SK-N-SH (cell line): ENCODE measurements around the gene OSCAR. TPM values are rescaled to one million over a fixed set of nuclear protein-coding genes. Genes with fewer than 3 reads are reported as not detected.

Experiments used
- CTCF ChIA-PET: fragments of 300-600, 350-600 bp; formaldehyde crosslinking; extraction: SDS; loops from one replicate; lab custom pipeline; 2021; lab: Yijun Ruan, JAX
- POLR2A ChIA-PET: fragments of 350-600 bp; sonication (Branson Sonifier 250); formaldehyde crosslinking; extraction: SDS; loops from one replicate; lab custom pipeline; 2020; ENCODE audit warnings: antibody characterized with exemption, inconsistent platforms; lab: Yijun Ruan, JAX
- DNase-seq: peaks from one replicate; pipeline ENCODE4 v3.0.0; 2012
- H2AFZ ChIP-seq: fragments of 200-600 bp; sonication (generic); 2 replicates; pipeline ENCODE4 v1.8.1; 2016; ENCODE audit warnings: antibody characterized with exemption, mild to moderate bottlenecking, low read depth
- H3F3A ChIP-seq: fragments of 200-600 bp; sonication (generic); replicated peaks from 2 replicates; pipeline ENCODE3; 2016; ENCODE audit warnings: antibody characterized with exemption, mild to moderate bottlenecking; ENCODE audit not compliant: insufficient read depth
- H3K27ac ChIP-seq, 2 experiments: fragments of 200-500 bp in 1 of 2; fragments of 200-600 bp in 1 of 2; sonication (Bioruptor generic) in 1 of 2; sonication (generic), shearing (Covaris generic) in 1 of 2; 2 replicates each; pipeline versions ENCODE4 v1.5.1 to v1.6.1; 2014 to 2016; ENCODE audit warnings: low read depth in 2 of 2, inconsistent platforms in 1 of 2, low read length in 1 of 2, mild to moderate bottlenecking in 1 of 2, mixed read lengths in 1 of 2
- H3K27me3 ChIP-seq: fragments of 200-600 bp; sonication (generic), shearing (Covaris generic); 2 replicates; pipeline ENCODE4 v1.6.1; 2016; ENCODE audit warnings: mixed run types; ENCODE audit not compliant: insufficient read depth
- H3K36me3 ChIP-seq, 2 experiments: fragments of 200-500 bp in 1 of 2; fragments of 200-600 bp in 1 of 2; sonication (Bioruptor generic) in 1 of 2; sonication (generic) in 1 of 2; replicated peaks in 1 of 2; 2 replicates each; pipeline versions ENCODE3 to v1.5.1; 2014 to 2016; ENCODE audit warnings: low read length in 1 of 2, mild to moderate bottlenecking in 1 of 2; ENCODE audit not compliant: insufficient read depth in 2 of 2, control insufficient read depth in 1 of 2
- H3K4me1 ChIP-seq, 2 experiments: fragments of 200-500 bp in 1 of 2; fragments of 200-600 bp in 1 of 2; sonication (Bioruptor generic) in 1 of 2; sonication (generic), shearing (Covaris generic) in 1 of 2; 2 replicates each; pipeline versions ENCODE4 v1.5.1 to v1.6.1; 2014 to 2016; ENCODE audit warnings: low read depth in 1 of 2, low read length in 1 of 2, mixed run types in 1 of 2; ENCODE audit not compliant: insufficient read depth in 2 of 2, control insufficient read depth in 1 of 2
- H3K4me2 ChIP-seq: fragments of 200-600 bp; sonication (generic), shearing (Covaris generic); 2 replicates; pipeline ENCODE4 v1.6.1; 2017; ENCODE audit warnings: mixed run types
- H3K4me3 ChIP-seq, 2 experiments: fragments of 200-500 bp in 1 of 2; fragments of 200-600 bp in 1 of 2; sonication (Bioruptor generic) in 1 of 2; sonication (generic), shearing (Covaris generic) in 1 of 2; 2 replicates each; pipeline versions ENCODE4 v1.5.1 to v1.8.1; 2014 to 2016; ENCODE audit warnings: low read depth in 2 of 2, inconsistent platforms in 1 of 2, low read length in 1 of 2, mild to moderate bottlenecking in 1 of 2, mixed read lengths in 1 of 2, moderate library complexity in 1 of 2
- H3K79me2 ChIP-seq: fragments of 200-600 bp; sonication (generic); 2 replicates; pipeline ENCODE4 v1.8.1; 2017; ENCODE audit warnings: mild to moderate bottlenecking; ENCODE audit not compliant: insufficient read depth
- H3K9ac ChIP-seq: fragments of 200-600 bp; sonication (generic); 2 replicates; pipeline ENCODE4 v1.6.1; 2017; ENCODE audit warnings: mixed run types
- H3K9me2 ChIP-seq: fragments of 200-600 bp; sonication (generic); 2 replicates; pipeline ENCODE4 v1.6.1; 2017; ENCODE audit warnings: mixed run types
- H3K9me3 ChIP-seq: fragments of 200-600 bp; sonication (generic); 2 replicates; pipeline ENCODE4 v1.6.1; 2017; ENCODE audit warnings: mixed run types, mild to moderate bottlenecking, moderate library complexity
- H4K20me1 ChIP-seq: fragments of 200-600 bp; sonication (generic); 2 replicates; pipeline ENCODE4 v1.6.1; 2017; ENCODE audit warnings: mild to moderate bottlenecking, mixed run types; ENCODE audit not compliant: insufficient read depth
- EP300 ChIP-seq, 2 experiments: IDR thresholded peaks; 2 replicates each; pipeline versions ENCODE4 v1.4.0 to v1.6.1; 2012; ENCODE audit warnings: borderline replicate concordance in 1 of 2, low read depth in 1 of 2, low read length in 1 of 2
- EZH2phosphoT487 ChIP-seq: fragments of 200-600 bp; sonication (generic); IDR thresholded peaks from 2 replicates; pipeline ENCODE4 v1.6.1; 2017; ENCODE audit warnings: low read depth, mixed run types, mild to moderate bottlenecking, antibody characterized with exemption, moderate library complexity, borderline replicate concordance
- FOSL2 ChIP-seq: IDR thresholded peaks from 2 replicates; pipeline ENCODE4 v1.4.0; 2012; ENCODE audit warnings: low read depth, mild to moderate bottlenecking, moderate library complexity, borderline replicate concordance
- FOXJ3 ChIP-seq: sonication (generic); formaldehyde crosslinking; IDR thresholded peaks from 2 replicates; pipeline ENCODE4 v1.5.1; 2020; ENCODE audit warnings: mild to moderate bottlenecking, missing genetic modification reagents
- FOXM1 ChIP-seq: IDR thresholded peaks from 2 replicates; pipeline ENCODE4 v1.4.0; 2012; ENCODE audit warnings: low read depth, mild to moderate bottlenecking
- GABPA ChIP-seq: IDR thresholded peaks from 2 replicates; pipeline ENCODE4 v1.4.0; 2012; ENCODE audit warnings: low read depth, mild to moderate bottlenecking
- GATA2 ChIP-seq: sonication (generic); formaldehyde crosslinking; IDR thresholded peaks from 2 replicates; pipeline ENCODE4 v1.5.0; 2020; ENCODE audit warnings: mild to moderate bottlenecking, missing genetic modification reagents
- JUND ChIP-seq: IDR thresholded peaks from 2 replicates; pipeline ENCODE4 v1.4.0; 2012
- MEF2A ChIP-seq: IDR thresholded peaks from 2 replicates; pipeline ENCODE4 v1.4.0; 2012; ENCODE audit warnings: low read depth, borderline replicate concordance
- MXI1 ChIP-seq: IDR thresholded peaks from 2 replicates; pipeline ENCODE4 v1.6.1; 2012; ENCODE audit warnings: mild to moderate bottlenecking, low read depth, low read length, improper control_type of control experiment
- PBX3 ChIP-seq: IDR thresholded peaks from 2 replicates; pipeline ENCODE4; 2012
- POLR2AphosphoS5 ChIP-seq: IDR thresholded peaks from 2 replicates; pipeline ENCODE4 v1.6.1; 2012; ENCODE audit warnings: low read depth, low read length
- RAD21 ChIP-seq: IDR thresholded peaks from 2 replicates; pipeline ENCODE4 v1.6.1; 2012; ENCODE audit warnings: mild to moderate bottlenecking, low read length
- RXRA ChIP-seq: IDR thresholded peaks from 2 replicates; pipeline ENCODE4 v1.4.0; 2012; ENCODE audit warnings: low read depth, mild to moderate bottlenecking, borderline replicate concordance
- SIN3A ChIP-seq: IDR thresholded peaks from 2 replicates; pipeline ENCODE4 v1.6.1; 2012; ENCODE audit warnings: low read depth, mild to moderate bottlenecking, low read length, moderate library complexity, borderline replicate concordance
- SMC3 ChIP-seq: IDR thresholded peaks from 2 replicates; pipeline ENCODE4 v1.6.1; 2012; ENCODE audit warnings: low read depth, low read length, improper control_type of control experiment
- TCF12 ChIP-seq: IDR thresholded peaks from 2 replicates; pipeline ENCODE4 v1.4.0; 2012
- TEAD4 ChIP-seq: IDR thresholded peaks from 2 replicates; pipeline ENCODE4 v1.4.0; 2012; ENCODE audit warnings: mild to moderate bottlenecking, borderline replicate concordance; ENCODE audit not compliant: insufficient read depth
- USF1 ChIP-seq: IDR thresholded peaks from 2 replicates; pipeline ENCODE4 v1.4.0; 2012; ENCODE audit warnings: low read depth, borderline replicate concordance
- WGBS: methylation state at CpG from one replicate; pipeline ENCODE4 v1.1.6; 2017; ENCODE audit warnings: low lambda C conversion rate; 5-methylcytosine and 5-hydroxymethylcytosine counted together
- polyA plus RNA-seq, 3 experiments: library from polyadenylated mRNA; depleted of rRNA; stranded (reverse); fragments of >200 nt; gene quantifications; 2 replicates each; pipeline ENCODE4 v1.2.3, GENCODE V29; 2012
- TF ChIP-seq, protein P1 (sequence below): fragments of 150-350 bp; IDR thresholded peaks from 2 replicates; pipeline ENCODE4 v1.6.1; 2016; ENCODE audit warnings: mild to moderate bottlenecking, low read depth, low read length

Gene OSCAR
- polyA plus RNA-seq, 1 of the 3 experiments (the other 2 are of a cell fraction) = 1.2 TPM

DNA sequence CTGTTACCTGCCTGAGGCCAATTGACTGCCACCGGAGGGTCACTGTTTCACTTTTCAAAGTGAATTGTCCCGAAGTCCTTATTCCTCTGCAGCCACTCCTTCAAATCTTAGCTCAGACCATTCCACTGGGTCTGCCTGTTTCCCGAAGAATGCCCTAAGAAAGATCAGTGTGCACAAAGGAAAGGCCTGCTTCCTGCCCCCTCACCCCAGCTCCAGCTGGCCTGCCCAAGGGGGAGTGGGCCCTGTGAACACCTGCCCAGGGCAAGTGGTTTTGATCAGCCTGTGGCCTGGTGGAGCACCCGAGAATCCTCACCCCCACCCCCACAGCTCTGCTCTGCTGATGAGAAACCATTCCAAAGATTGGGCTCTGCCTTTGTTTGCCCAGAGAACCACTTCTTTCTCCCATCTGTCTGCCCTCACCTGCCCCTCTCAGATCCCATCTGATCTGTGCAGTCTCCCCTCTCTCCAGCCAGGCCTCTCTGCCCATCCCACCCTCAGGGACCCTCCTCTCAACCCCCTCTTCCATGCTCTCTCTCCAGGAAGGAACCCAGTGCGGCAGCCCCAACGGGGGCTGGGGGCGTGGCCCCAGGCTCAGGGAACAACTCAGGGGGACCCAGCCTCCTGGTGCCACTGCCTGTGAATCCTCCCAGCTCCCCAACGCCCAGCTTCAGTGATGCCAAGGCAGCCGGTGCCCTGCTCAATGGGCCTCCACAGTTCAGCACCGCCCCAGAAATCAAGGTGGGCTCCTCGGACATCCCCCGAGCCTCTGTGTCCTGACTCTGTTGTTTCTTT is 48.6 kb upstream of the OSCAR start (continued):
- TF ChIP-seq, protein P1, sequence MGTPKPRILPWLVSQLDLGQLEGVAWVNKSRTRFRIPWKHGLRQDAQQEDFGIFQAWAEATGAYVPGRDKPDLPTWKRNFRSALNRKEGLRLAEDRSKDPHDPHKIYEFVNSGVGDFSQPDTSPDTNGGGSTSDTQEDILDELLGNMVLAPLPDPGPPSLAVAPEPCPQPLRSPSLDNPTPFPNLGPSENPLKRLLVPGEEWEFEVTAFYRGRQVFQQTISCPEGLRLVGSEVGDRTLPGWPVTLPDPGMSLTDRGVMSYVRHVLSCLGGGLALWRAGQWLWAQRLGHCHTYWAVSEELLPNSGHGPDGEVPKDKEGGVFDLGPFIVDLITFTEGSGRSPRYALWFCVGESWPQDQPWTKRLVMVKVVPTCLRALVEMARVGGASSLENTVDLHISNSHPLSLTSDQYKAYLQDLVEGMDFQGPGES = no peak
- TF ChIP-seq FOSL2 (no peak), FOXJ3 (CRISPR knock-in tag) (no peak), USF1 (no peak), RAD21 (no peak), RXRA (no peak), MXI1 (no peak)

GRCh38 chr19:54148158-54148557 is 47.6 kb upstream of the OSCAR start:
- H3K9me2 ChIP-seq = no peaks in the 10 kb centered on the region
- H3K9ac ChIP-seq = no peak overlapping the region
- TF ChIP-seq EZH2phosphoT487 (no peak), TEAD4 (no peak), GATA2 (no peak)
- WGBS = 92% methylated on average over 18 of the region's 19 CpGs
- H3K36me3 ChIP-seq = peaks cover 28 to 90% of the 10 kb centered on the region in 2 experiments
- ChIA-PET CTCF (interaction anchor here (1.0 to 1.3 kb wide), 3 partner anchors 10 to 20 kb away, joined by 3 to 5 read pairs (median 4); no protein-coding TSS in a partner anchor), POLR2A (interaction anchor here (1.0 to 1.2 kb wide), 2 partner anchors 11 kb away, joined by 3 to 4 read pairs; partner anchors contain the start of genes CNOT3 and LENG1)
- no peaks in the 10 kb centered on the region for H3K4me1 ChIP-seq
- H3F3A ChIP-seq = peaks cover 3% of the 10 kb centered on the region
- H3K4me3 ChIP-seq = no peak overlapping the region
- H3K27ac ChIP-seq = no peak overlapping the region
- no peaks in the 10 kb centered on the region for H3K9me3 ChIP-seq
- H3K4me2 ChIP-seq = no peak overlapping the region
- DNase-seq = no peak
- H4K20me1 ChIP-seq = no peaks in the 10 kb centered on the region
- H3K79me2 ChIP-seq = peaks cover under 1% of the 10 kb centered on the region; the same call in 1 of the 2 replicates
- H2AFZ ChIP-seq = no peak overlapping the region
- H3K27me3 ChIP-seq = no peaks in the 10 kb centered on the region

DNA sequence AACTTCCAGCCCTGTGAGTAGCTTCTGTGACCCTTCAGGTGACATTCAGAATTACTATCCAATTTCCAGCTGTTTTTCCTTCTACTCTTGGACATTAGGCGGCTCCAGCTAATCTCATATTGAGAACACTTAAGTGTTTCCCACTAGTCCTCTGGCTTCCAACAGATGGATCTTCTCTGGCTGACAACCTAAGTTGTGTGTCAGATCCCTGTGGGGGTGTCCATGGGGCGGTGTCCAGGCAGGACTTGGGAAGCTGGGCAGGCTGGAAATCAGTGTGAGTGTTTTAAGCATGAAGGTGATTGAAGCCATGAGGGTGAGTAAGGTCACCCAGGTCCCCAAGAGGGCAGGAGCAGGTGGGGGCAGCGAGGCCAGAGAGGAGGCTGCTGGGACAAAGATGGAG is 47.1 kb upstream of the OSCAR start:
- DNase-seq = no peak
- peaks cover 3% of the 10 kb centered on the region for H3F3A ChIP-seq
- no peaks in the 10 kb centered on the region for H3K27me3 ChIP-seq
- H3K4me3 ChIP-seq = no peak overlapping the region
- no peak overlapping the region for H2AFZ ChIP-seq
- H3K9ac ChIP-seq = no peak overlapping the region
- peaks cover 4% of the 10 kb centered on the region for H4K20me1 ChIP-seq
- H3K9me2 ChIP-seq = no peaks in the 10 kb centered on the region
- no peak overlapping the region for H3K27ac ChIP-seq
- H3K79me2 ChIP-seq = peaks cover 5% of the 10 kb centered on the region; the same call in 1 of the 2 replicates
- CTCF ChIA-PET = interaction anchor here (0.9 to 1.3 kb wide), 4 partner anchors 11 to 20 kb away, joined by 3 to 5 read pairs (median 4); partner anchors contain the start of gene LENG1
- no peaks in the 10 kb centered on the region for H3K9me3 ChIP-seq
- H3K4me1 ChIP-seq = no peaks in the 10 kb centered on the region
- H3K36me3 ChIP-seq = peaks cover 32 to 90% of the 10 kb centered on the region in 2 experiments
- H3K4me2 ChIP-seq = no peak overlapping the region
- WGBS = 85% methylated on average over 3 of the region's 3 CpGs
- POLR2A ChIA-PET = interaction anchor here (1.0 to 1.2 kb wide), 2 partner anchors 11 to 12 kb away, joined by 3 to 4 read pairs; partner anchors contain the start of genes CNOT3 and LENG1
- TF ChIP-seq RAD21 = no peak
- TF ChIP-seq FOSL2 = no peak
- no peak for TF ChIP-seq PBX3
- no peak for TF ChIP-seq TCF12
- TF ChIP-seq EP300 (IDR thresholded peaks at IDR 0.05; ENCODE audit: borderline replicate concordance in 1 of 2, low read depth in 1 of 2, low read length in 1 of 2) = no peak
- TF ChIP-seq GATA2 = no peak
- TF ChIP-seq MEF2A = no peak
- TF ChIP-seq FOXM1 = no peak
- no peak for TF ChIP-seq SMC3
- no peak for TF ChIP-seq GABPA
- TF ChIP-seq, protein P1 = no peak
- no peak for TF ChIP-seq JUND
- no peak for TF ChIP-seq SIN3A
- TF ChIP-seq POLR2AphosphoS5 = no peak
- TF ChIP-seq RXRA = no peak
